ENCODE measurements around the gene CKAP5.

GRCh38 chr11:46719543-46720218, 126.4 kb downstream of the CKAP5 start:
- TF ChIP-seq POLR2AphosphoS5 (IDR thresholded peaks at IDR 0.05; ENCODE audit: low read depth, low read length) = no peak
- TF ChIP-seq EZH2 (IDR thresholded peaks at IDR 0.05) = no peak
- no peak for TF ChIP-seq EZH2phosphoT487 (IDR thresholded peaks at IDR 0.05; ENCODE audit: borderline replicate concordance)
- TF ChIP-seq TCF7L2 (IDR thresholded peaks at IDR 0.05; ENCODE audit: borderline replicate concordance, extremely low read depth, insufficient read depth, insufficient read length) = no peak
- no peak for TF ChIP-seq RAD21 (IDR thresholded peaks at IDR 0.05; ENCODE audit: low read depth)
- TF ChIP-seq, protein P1, sequence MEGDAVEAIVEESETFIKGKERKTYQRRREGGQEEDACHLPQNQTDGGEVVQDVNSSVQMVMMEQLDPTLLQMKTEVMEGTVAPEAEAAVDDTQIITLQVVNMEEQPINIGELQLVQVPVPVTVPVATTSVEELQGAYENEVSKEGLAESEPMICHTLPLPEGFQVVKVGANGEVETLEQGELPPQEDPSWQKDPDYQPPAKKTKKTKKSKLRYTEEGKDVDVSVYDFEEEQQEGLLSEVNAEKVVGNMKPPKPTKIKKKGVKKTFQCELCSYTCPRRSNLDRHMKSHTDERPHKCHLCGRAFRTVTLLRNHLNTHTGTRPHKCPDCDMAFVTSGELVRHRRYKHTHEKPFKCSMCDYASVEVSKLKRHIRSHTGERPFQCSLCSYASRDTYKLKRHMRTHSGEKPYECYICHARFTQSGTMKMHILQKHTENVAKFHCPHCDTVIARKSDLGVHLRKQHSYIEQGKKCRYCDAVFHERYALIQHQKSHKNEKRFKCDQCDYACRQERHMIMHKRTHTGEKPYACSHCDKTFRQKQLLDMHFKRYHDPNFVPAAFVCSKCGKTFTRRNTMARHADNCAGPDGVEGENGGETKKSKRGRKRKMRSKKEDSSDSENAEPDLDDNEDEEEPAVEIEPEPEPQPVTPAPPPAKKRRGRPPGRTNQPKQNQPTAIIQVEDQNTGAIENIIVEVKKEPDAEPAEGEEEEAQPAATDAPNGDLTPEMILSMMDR (IDR thresholded peaks at IDR 0.05 in 2 of 3, conservative IDR thresholded peaks at IDR 0.05 in 1 of 3; ENCODE audit: borderline replicate concordance in 1 of 3, insufficient read depth in 1 of 3, low read depth in 2 of 3, low read length in 2 of 3) = no peak
- TF ChIP-seq MAX (IDR thresholded peaks at IDR 0.05) = no peak
- no peak for TF ChIP-seq POLR2A (IDR thresholded peaks at IDR 0.05; ENCODE audit: borderline replicate concordance, extremely low read depth, insufficient read depth, insufficient read length)
- no peak for TF ChIP-seq REST (IDR thresholded peaks at IDR 0.05; ENCODE audit: low read depth)
